ENCODE measurements around the gene SLC25A1. TPM values are rescaled to one million over a fixed set of nuclear protein-coding genes. Genes with fewer than 3 reads are reported as not detected.

Gene SLC25A1
- total RNA-seq, 2 experiments from 2014 or later: 54.0 to 58.4 TPM

DNA sequence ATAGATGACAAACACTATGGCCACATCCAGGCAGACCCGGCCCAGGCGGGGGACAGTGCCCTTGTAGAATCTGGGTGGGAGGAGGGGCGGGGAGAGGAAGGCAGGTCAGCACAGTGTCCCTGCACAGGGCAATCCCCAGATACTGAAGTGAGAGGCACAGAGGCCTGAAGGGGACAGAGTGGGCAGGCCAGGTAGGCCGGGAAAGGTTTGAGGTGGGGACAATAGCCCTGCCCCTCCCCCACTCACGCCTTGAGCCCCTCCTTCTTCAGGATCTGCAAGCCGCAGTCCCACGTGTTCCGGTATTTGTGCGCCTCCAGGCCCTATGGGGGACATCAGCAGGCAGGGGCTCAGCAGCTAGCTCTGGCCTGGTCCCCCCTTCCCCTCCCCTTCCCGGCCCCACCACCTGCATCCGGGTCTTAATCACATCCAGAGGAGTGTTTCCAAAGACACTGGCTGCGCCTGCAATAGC is 2.3 kb downstream of the SLC25A1 start:
- Mint-ChIP-seq H3K27me3 (ENCODE audit: low read depth) (no peaks in the 10 kb centered on the region), H3K27ac (no peak overlapping the region)
- intact Hi-C loops (cut with micrococcal nuclease): loop anchor here (5.0 kb wide), 1 partner anchor 256 kb away; the partner anchor contains the start of genes HIRA and MRPL40

GRCh38 chr22:19175602-19176174 is 2.8 kb downstream of the SLC25A1 start:
- CTCF ChIA-PET: no interaction called here
- H3K4me3 Mint-ChIP-seq: peak overlapping the region; percentile 34

More for the DNA sequence above, 2.3 kb downstream of the SLC25A1 start:
- Mint-ChIP-seq H3K9me3 (no peaks in the 10 kb centered on the region), H3K4me3 (peak overlapping the region; percentile 57), H3K4me1 (ENCODE audit: low read depth) (peaks cover 37% of the 10 kb centered on the region), H3K36me3 (ENCODE audit: low read depth) (peaks cover 4% of the 10 kb centered on the region)
- CTCF ChIA-PET: no interaction called here
- no peak for DNase-seq

GRCh38 chr22:19175026-19175601 is 3.4 kb downstream of the SLC25A1 start:
- H3K36me3 Mint-ChIP-seq (ENCODE audit: low read depth): peaks cover 6% of the 10 kb centered on the region
- CTCF ChIA-PET: no interaction called here
- no peak for DNase-seq
- H3K27me3 Mint-ChIP-seq (ENCODE audit: low read depth): peaks cover 4% of the 10 kb centered on the region
- no peaks in the 10 kb centered on the region for H3K9me3 Mint-ChIP-seq
- H3K4me1 Mint-ChIP-seq (ENCODE audit: low read depth): peaks cover 39% of the 10 kb centered on the region
- no peak overlapping the region for H3K4me3 Mint-ChIP-seq
- no peak overlapping the region for H3K27ac Mint-ChIP-seq
- intact Hi-C loops (cut with micrococcal nuclease): loop anchor here (5.0 kb wide), 1 partner anchor 257 kb away; the partner anchor contains the start of genes HIRA and MRPL40

More at GRCh38 chr22:19175602-19176174, 2.8 kb downstream of the SLC25A1 start:
- Mint-ChIP-seq H3K4me1 (ENCODE audit: low read depth) (peaks cover 34% of the 10 kb centered on the region), H3K36me3 (ENCODE audit: low read depth) (peaks cover 6% of the 10 kb centered on the region), H3K27ac (no peak overlapping the region), H3K9me3 (no peaks in the 10 kb centered on the region), H3K27me3 (ENCODE audit: low read depth) (no peaks in the 10 kb centered on the region)
- DNase-seq: no peak
- intact Hi-C loops (cut with micrococcal nuclease): loop anchor here (5.0 kb wide), 1 partner anchor 257 kb away; the partner anchor contains the start of genes HIRA and MRPL40

GRCh38 chr22:19174106-19175025 is 4.2 kb downstream of the SLC25A1 start:
- H3K36me3 Mint-ChIP-seq (ENCODE audit: low read depth): peaks cover 6% of the 10 kb centered on the region
- peaks cover 10% of the 10 kb centered on the region for H3K27me3 Mint-ChIP-seq (ENCODE audit: low read depth)
- peak overlapping the region; percentile 18 for H3K4me3 Mint-ChIP-seq
- CTCF ChIA-PET: no interaction called here
- H3K4me1 Mint-ChIP-seq (ENCODE audit: low read depth): peaks cover 42% of the 10 kb centered on the region
- intact Hi-C loops (cut with micrococcal nuclease): loop anchor here (5.0 kb wide), 1 partner anchor 258 kb away; the partner anchor contains the start of genes HIRA and MRPL40
- no peaks in the 10 kb centered on the region for H3K9me3 Mint-ChIP-seq
- DNase-seq: no peak
- peak overlapping the region; percentile 24 for H3K27ac Mint-ChIP-seq

DNA sequence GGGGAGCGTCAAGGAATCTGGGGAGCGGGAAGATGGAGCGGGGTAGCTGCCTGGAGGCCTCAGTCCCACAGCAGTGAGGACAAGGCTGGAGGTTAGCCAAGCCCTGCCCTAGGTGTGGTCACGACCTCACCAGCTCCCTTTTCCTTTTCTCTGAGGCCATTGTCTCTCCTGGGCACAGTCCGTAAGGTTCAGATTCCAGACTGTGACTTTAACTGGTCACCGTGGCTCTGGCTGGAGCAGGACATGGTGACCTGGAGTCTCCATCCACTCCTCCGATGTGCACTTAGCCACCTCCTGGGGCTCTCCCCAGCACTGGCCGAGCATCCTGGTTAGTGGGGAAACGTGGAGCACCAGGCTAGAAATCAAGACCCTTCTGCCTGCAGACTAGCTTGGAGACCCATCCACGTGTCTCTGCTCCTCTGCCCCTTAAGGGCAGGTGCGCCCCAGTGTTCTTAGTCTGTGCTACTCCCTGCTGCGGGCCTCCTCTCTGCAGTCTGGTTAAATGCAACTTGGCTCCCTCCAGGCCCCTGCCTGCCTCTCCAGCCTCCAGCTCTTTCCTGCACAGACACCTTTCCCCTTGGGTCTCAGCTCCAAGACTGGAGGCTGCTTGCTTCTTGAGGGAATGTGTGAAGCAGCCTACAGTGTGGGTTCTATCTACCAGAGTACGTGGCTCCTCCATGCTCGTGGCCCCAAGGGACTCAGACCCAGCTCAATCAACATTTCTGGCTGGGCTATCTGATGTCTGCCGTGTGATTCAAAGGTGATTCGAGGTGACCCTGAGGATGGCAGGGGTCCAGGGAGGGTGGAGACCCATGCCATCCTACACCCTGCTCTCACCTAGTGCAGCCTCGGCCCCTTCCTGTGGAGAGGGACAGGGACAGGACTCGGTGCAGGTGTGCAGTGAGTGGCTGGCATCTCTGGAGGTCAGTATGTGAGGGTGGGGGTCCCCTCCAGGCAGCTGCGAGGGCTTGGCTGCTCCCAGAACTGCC is 5.2 kb downstream of the SLC25A1 start:
- Mint-ChIP-seq H3K4me3 (peak overlapping the region; percentile 96), H3K36me3 (ENCODE audit: low read depth) (peaks cover 6% of the 10 kb centered on the region), H3K9me3 (no peaks in the 10 kb centered on the region), H3K27ac (peak overlapping the region; percentile 80), H3K27me3 (ENCODE audit: low read depth) (peaks cover 18% of the 10 kb centered on the region), H3K4me1 (ENCODE audit: low read depth) (peaks cover 39% of the 10 kb centered on the region)
- CTCF ChIA-PET: no interaction called here
- DNase-seq: no peak
- intact Hi-C loops (cut with micrococcal nuclease): no loop called here

GRCh38 chr22:19172213-19173046 is 6.1 kb downstream of the SLC25A1 start:
- Mint-ChIP-seq H3K4me3 (peak overlapping the region; percentile 96), H3K9me3 (no peaks in the 10 kb centered on the region), H3K27me3 (ENCODE audit: low read depth) (peaks cover 26% of the 10 kb centered on the region), H3K27ac (peak overlapping the region; percentile 80), H3K36me3 (ENCODE audit: low read depth) (peaks cover 6% of the 10 kb centered on the region), H3K4me1 (ENCODE audit: low read depth) (peaks cover 39% of the 10 kb centered on the region)
- intact Hi-C loops (cut with micrococcal nuclease): no loop called here
- CTCF ChIA-PET: no interaction called here
- no peak for DNase-seq

DNA sequence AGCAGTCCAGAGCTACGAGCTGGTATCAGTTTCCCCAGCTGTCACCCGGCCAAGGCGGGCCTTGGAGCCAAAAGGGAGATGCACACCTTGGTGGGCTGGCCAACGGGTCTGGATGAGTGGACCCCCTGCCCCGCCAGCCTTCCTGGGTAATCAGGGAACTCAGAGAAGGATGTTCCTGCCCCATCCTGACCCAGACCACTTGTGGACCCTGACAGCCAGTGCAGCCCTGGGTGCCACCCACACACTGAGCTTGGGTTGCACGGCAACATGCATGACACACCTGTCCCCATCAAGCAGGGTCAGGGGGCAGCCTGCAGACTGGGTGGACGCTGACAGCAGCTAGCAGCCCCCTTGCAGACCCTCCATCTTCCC is 8.6 kb downstream of the SLC25A1 start:
- DNase-seq: no peak

DNA sequence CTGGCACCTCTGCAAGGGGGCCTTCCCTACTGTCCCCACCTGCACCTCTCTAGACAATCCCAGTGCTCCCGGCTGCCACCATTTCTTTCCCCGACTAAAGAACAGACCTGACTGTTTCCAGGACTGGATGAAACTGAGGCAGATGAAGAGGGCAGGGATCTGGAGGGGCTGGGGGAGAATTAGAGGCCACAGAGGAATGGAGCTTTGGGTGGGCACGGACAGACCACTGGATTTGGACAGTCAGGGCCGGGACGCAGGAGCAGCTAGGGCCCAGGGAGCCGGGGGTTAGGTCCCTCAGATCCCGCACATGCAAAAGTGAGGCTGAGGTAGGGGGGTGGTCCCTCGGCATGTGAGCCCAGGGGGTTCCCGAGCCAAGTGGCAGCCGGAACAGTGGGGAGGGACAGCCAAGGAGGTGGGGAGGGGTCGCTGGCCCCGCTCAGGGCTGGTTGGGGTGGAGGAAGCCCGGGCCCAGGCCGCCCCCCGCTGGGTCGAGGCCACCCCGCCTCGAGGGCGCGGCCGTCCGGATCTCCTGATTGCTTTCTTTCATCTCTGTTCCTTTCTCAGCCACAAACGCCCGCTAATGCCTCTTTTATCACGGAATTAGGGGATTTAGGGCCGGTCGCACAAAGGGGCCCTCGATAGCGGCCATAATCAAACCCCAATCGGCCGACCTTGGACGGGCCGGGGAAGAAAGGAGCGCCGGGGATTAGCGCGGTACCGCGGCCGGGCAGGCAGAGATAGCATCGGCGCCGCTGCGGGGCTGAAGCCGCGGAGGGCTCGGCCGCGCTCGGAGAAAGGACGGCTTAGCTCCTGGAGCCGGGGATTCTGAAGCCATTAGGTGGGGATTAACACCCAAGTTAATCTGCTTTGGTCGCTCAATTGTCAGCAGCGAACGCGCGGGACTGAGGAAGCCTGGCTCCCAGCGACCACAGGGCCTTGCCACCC is 9.3 kb downstream of the SLC25A1 start:
- H3K27me3 Mint-ChIP-seq (ENCODE audit: low read depth): peaks cover 40% of the 10 kb centered on the region
- H3K27ac Mint-ChIP-seq: no peak overlapping the region
- intact Hi-C loops (cut with micrococcal nuclease): no loop called here
- H3K9me3 Mint-ChIP-seq: no peaks in the 10 kb centered on the region
- peak overlapping the region; percentile 48 for H3K4me3 Mint-ChIP-seq
- CTCF ChIA-PET: no interaction called here
- H3K4me1 Mint-ChIP-seq (ENCODE audit: low read depth): peaks cover 32% of the 10 kb centered on the region
- no peak for DNase-seq
- peaks cover 4% of the 10 kb centered on the region for H3K36me3 Mint-ChIP-seq (ENCODE audit: low read depth)

More for the DNA sequence above, 8.6 kb downstream of the SLC25A1 start:
- CTCF ChIA-PET: no interaction called here
- H3K4me1 Mint-ChIP-seq (ENCODE audit: low read depth): peaks cover 34% of the 10 kb centered on the region
- H3K9me3 Mint-ChIP-seq: no peaks in the 10 kb centered on the region
- H3K27ac Mint-ChIP-seq: no peak overlapping the region
- H3K27me3 Mint-ChIP-seq (ENCODE audit: low read depth): peaks cover 36% of the 10 kb centered on the region
- intact Hi-C loops (cut with micrococcal nuclease): no loop called here
- H3K36me3 Mint-ChIP-seq (ENCODE audit: low read depth): peaks cover 4% of the 10 kb centered on the region
- H3K4me3 Mint-ChIP-seq: peak overlapping the region; percentile 96

GRCh38 chr22:19168088-19168890 is 10.2 kb downstream of the SLC25A1 start:
- no peak overlapping the region for H3K27ac Mint-ChIP-seq
- CTCF ChIA-PET: interaction anchor here (1.5 kb wide), 1 partner anchor 462 kb away, joined by 3 read pairs; no protein-coding TSS in a partner anchor
- no peak for DNase-seq
- intact Hi-C loops (cut with micrococcal nuclease): no loop called here
- no peaks in the 10 kb centered on the region for H3K9me3 Mint-ChIP-seq
- H3K36me3 Mint-ChIP-seq (ENCODE audit: low read depth): peaks cover 4% of the 10 kb centered on the region
- no peak overlapping the region for H3K4me3 Mint-ChIP-seq
- peaks cover 40% of the 10 kb centered on the region for H3K27me3 Mint-ChIP-seq (ENCODE audit: low read depth)
- peaks cover 23% of the 10 kb centered on the region for H3K4me1 Mint-ChIP-seq (ENCODE audit: low read depth)

Measured in activated naive CD4-positive, alpha-beta T cell treated with anti-CD3 and anti-CD28 coated beads for 36 hours (primary cell).